Gastrocnemius medialis (tissue), 4 donors: ENCODE data around the gene SLC16A3.

ENCODE experiments used
- POLR2A ChIP-seq, 2 donors: fragments of 450-650 bp; IDR thresholded peaks; one replicate each; pipeline ENCODE4 v1.6.1; 2017; ENCODE audit warnings: antibody characterized with exemption in 2 of 2, mild to moderate bottlenecking in 2 of 2, moderate library complexity in 2 of 2
- TF ChIP-seq, protein P1 (sequence below), 5 experiments: fragments of 450-650 bp in 3 of 5; fragments of 200-600 bp in 2 of 5; sonication (generic) in 2 of 5; IDR thresholded peaks in 4 of 5; conservative IDR thresholded peaks in 1 of 5; 1 replicate in 4 of 5; 2 replicates in 1 of 5; pipeline ENCODE4 v1.5.1; 2016 to 2019; ENCODE audit warnings: antibody characterized with exemption in 5 of 5, mild to moderate bottlenecking in 3 of 5, moderate library complexity in 3 of 5

GRCh38 chr17:82231562-82232321 lies 2.9 kb downstream of the SLC16A3 start:
- peak; percentile 57 to 78 for TF ChIP-seq POLR2A (IDR thresholded peaks at IDR 0.05)
- TF ChIP-seq, protein P1, sequence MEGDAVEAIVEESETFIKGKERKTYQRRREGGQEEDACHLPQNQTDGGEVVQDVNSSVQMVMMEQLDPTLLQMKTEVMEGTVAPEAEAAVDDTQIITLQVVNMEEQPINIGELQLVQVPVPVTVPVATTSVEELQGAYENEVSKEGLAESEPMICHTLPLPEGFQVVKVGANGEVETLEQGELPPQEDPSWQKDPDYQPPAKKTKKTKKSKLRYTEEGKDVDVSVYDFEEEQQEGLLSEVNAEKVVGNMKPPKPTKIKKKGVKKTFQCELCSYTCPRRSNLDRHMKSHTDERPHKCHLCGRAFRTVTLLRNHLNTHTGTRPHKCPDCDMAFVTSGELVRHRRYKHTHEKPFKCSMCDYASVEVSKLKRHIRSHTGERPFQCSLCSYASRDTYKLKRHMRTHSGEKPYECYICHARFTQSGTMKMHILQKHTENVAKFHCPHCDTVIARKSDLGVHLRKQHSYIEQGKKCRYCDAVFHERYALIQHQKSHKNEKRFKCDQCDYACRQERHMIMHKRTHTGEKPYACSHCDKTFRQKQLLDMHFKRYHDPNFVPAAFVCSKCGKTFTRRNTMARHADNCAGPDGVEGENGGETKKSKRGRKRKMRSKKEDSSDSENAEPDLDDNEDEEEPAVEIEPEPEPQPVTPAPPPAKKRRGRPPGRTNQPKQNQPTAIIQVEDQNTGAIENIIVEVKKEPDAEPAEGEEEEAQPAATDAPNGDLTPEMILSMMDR (IDR thresholded peaks at IDR 0.05 in 4 of 5, conservative IDR thresholded peaks at IDR 0.05 in 1 of 5), result no peak
